Activated naive CD4-positive, alpha-beta T cell treated with anti-CD3 and anti-CD28 coated beads, Interleukin-2, amount 10 ng/mL, durations not matched to agents 5 hours and 36 hours (primary cell): Measurements from ENCODE around the gene PLCB3. TPM values are rescaled to one million over a fixed set of nuclear protein-coding genes. Genes with fewer than 3 reads are reported as not detected.

Experiments
- total RNA-seq, 2 experiments: library from RNA; stranded (reverse); gene quantifications; one replicate each; pipeline ENCODE4 v1.2.3, GENCODE V29; 2021

Gene PLCB3
- total RNA-seq, 2 experiments from 2014 or later = 11.4 to 11.9 TPM

DNA sequence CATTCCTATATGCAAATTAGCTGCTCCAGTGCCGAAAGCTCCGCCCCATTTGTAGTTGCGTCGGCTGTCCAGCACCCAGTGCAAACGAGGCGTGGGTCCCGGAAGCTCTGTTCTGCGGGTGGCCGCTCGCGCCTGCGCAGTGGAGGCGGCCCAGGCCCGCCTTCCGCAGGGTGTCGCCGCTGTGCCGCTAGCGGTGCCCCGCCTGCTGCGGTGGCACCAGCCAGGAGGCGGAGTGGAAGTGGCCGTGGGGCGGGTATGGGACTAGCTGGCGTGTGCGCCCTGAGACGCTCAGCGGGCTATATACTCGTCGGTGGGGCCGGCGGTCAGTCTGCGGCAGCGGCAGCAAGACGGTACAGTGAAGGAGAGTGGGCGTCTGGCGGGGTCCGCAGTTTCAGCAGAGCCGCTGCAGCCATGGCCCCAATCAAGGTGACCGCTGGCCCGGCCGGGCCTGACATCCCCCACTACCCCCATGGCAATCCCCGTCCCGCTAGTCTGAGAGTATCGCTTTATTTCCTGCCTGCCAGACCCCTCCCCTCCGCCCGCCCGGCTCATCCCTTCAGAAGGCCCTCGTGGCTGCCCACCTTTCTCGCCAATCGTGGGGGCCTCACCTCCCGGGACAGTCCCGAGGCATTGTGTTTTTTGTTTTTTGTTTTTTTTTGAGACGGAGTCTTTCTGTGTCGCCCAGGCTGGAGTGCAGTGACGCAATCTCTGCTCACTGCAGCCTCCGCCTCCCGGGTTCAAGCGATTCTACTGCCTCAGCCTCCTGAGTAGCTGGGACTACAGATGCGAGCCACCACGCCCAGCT is 66.8 kb downstream of the PLCB3 start, which contains the start of gene PRDX5:
Gene PRDX5, plus strand, starts transcription at position 161 of the 805 bp plus-strand sequence. Its CDS starts 95 bp downstream, at position 256.

Other genes starting within 250 kb of the PLCB3 start
- gene FLRT1, start 215.6 kb upstream of the PLCB3 start, total RNA-seq = not detected
- 10 to 100 TPM; 14.2 TPM for gene MACROD1, start 85.4 kb upstream of the PLCB3 start, total RNA-seq
- 100 to 1,000 TPM; 181 to 183 TPM for gene STIP1, start 65.4 kb upstream of the PLCB3 start, total RNA-seq
- 100 to 1,000 TPM; 203 to 209 TPM for gene FERMT3, start 44.8 kb upstream of the PLCB3 start, total RNA-seq
- gene TRPT1, start 25.3 kb upstream of the PLCB3 start, total RNA-seq = 10 to 100 TPM; 30.8 to 36.4 TPM
- 10 to 100 TPM; 76.7 to 80.2 TPM for gene NUDT22, start 25.3 kb upstream of the PLCB3 start, total RNA-seq
- 10 to 100 TPM; 43.9 to 44.9 TPM for gene DNAJC4, start 21.0 kb upstream of the PLCB3 start, total RNA-seq
- gene VEGFB, start 16.9 kb upstream of the PLCB3 start, total RNA-seq = 10 to 100 TPM; 81.2 to 88.6 TPM
- 10 to 100 TPM; 28.4 to 28.8 TPM for gene FKBP2, start 10.4 kb upstream of the PLCB3 start, total RNA-seq
- 10 to 100 TPM; 93.0 to 98.0 TPM for gene PPP1R14B, start 4.6 kb upstream of the PLCB3 start, total RNA-seq
- gene BAD, start 33.1 kb downstream of the PLCB3 start, total RNA-seq = 10 to 100 TPM; 33.1 to 33.7 TPM
- 10 to 100 TPM; 26.2 to 26.7 TPM for gene GPR137, start 34.3 kb downstream of the PLCB3 start, total RNA-seq
- not detected for gene KCNK4, start 39.8 kb downstream of the PLCB3 start, total RNA-seq
- not detected for gene CATSPERZ, start 48.8 kb downstream of the PLCB3 start, total RNA-seq
- 10 to 100 TPM; 34.1 to 37.7 TPM for gene ESRRA, start 54.0 kb downstream of the PLCB3 start, total RNA-seq
- 100 to 1,000 TPM; 156 to 165 TPM for gene TRMT112, start 66.0 kb downstream of the PLCB3 start, total RNA-seq
- gene PRDX5, start 66.6 kb downstream of the PLCB3 start, total RNA-seq = 100 to 1,000 TPM; 110 to 116 TPM
- 100 to 1,000 TPM; 115 to 126 TPM for gene CCDC88B, start 88.7 kb downstream of the PLCB3 start, total RNA-seq
- 10 to 100 TPM; 31.8 to 35.0 TPM for gene RPS6KA4, start 107.6 kb downstream of the PLCB3 start, total RNA-seq